Transverse colon (tissue), 4 donors: ENCODE data around the gene ANKS1B.

ENCODE experiments used
- EP300 ChIP-seq: sonication (generic); formaldehyde crosslinking; IDR thresholded peaks from one replicate; pipeline ENCODE4 v1.6.1; 2017; ENCODE audit warnings: antibody characterized with exemption, low read depth
- POLR2A ChIP-seq: fragments of 450-650 bp; IDR thresholded peaks from one replicate; pipeline ENCODE4 v1.6.1; 2016; ENCODE audit warnings: antibody characterized with exemption, mild to moderate bottlenecking, moderate library complexity
- POLR2AphosphoS5 ChIP-seq, 3 donors: sonication (generic); formaldehyde crosslinking; IDR thresholded peaks; one replicate each; pipeline ENCODE4 v1.6.1; 2016; ENCODE audit warnings: antibody characterized with exemption in 3 of 3
- TF ChIP-seq, protein P1 (sequence below), 5 experiments: fragments of 200-600 bp in 3 of 5; fragments of 450-650 bp in 2 of 5; sonication (generic) in 3 of 5; IDR thresholded peaks; 1 replicate in 2 of 5; 2 replicates in 3 of 5; pipeline ENCODE4 v1.5.1; 2016 to 2017; ENCODE audit warnings: antibody characterized with exemption in 5 of 5, inconsistent platforms in 3 of 5, mild to moderate bottlenecking in 2 of 5, moderate library complexity in 1 of 5

GRCh38 chr12:100020370-100020769, 35.6 kb upstream of the ANKS1B start:
- TF ChIP-seq, protein P1, sequence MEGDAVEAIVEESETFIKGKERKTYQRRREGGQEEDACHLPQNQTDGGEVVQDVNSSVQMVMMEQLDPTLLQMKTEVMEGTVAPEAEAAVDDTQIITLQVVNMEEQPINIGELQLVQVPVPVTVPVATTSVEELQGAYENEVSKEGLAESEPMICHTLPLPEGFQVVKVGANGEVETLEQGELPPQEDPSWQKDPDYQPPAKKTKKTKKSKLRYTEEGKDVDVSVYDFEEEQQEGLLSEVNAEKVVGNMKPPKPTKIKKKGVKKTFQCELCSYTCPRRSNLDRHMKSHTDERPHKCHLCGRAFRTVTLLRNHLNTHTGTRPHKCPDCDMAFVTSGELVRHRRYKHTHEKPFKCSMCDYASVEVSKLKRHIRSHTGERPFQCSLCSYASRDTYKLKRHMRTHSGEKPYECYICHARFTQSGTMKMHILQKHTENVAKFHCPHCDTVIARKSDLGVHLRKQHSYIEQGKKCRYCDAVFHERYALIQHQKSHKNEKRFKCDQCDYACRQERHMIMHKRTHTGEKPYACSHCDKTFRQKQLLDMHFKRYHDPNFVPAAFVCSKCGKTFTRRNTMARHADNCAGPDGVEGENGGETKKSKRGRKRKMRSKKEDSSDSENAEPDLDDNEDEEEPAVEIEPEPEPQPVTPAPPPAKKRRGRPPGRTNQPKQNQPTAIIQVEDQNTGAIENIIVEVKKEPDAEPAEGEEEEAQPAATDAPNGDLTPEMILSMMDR (IDR thresholded peaks at IDR 0.05) = no peak
- TF ChIP-seq POLR2A = no peak
- TF ChIP-seq EP300 = no peak
- TF ChIP-seq POLR2AphosphoS5 (IDR thresholded peaks at IDR 0.05) = no peak
